Prostate gland (tissue), 2 donors: ENCODE results near the gene CHCT1. TPM values are rescaled to one million over a fixed set of nuclear protein-coding genes. Genes with fewer than 3 reads are reported as not detected.

Experiments used
- DNase-seq: peaks from one replicate; pipeline ENCODE4 v3.0.0-alpha.2; 2019; ENCODE audit warnings: low spot score
- H3K27ac ChIP-seq, 2 donors: fragments of 200-600 bp; sonication (generic); 2 replicates each; pipeline ENCODE4 v1.5.1; 2017 to 2019
- H3K27me3 ChIP-seq: fragments of 200-600 bp; sonication (generic); replicated peaks from 2 replicates; pipeline ENCODE4 v1.5.1; 2019; ENCODE audit not compliant: insufficient read depth
- H3K36me3 ChIP-seq, 2 donors: fragments of 200-600 bp; sonication (generic); 1 replicate in 1 of 2; 2 replicates in 1 of 2; pipeline versions ENCODE4 v1.5.1 to v1.8.1; 2017 to 2019
- H3K4me1 ChIP-seq: fragments of 200-600 bp; sonication (generic); replicated peaks from 2 replicates; pipeline ENCODE4 v1.5.1; 2019
- H3K4me3 ChIP-seq, 2 donors: fragments of 200-600 bp; sonication (generic); 2 replicates each; pipeline ENCODE4 v1.5.1; 2017 to 2019
- H3K9me3 ChIP-seq: fragments of 200-600 bp; sonication (generic); 2 replicates; pipeline ENCODE4 v1.5.1; 2017
- POLR2A ChIP-seq: fragments of 450-650 bp; IDR thresholded peaks from one replicate; pipeline ENCODE4 v1.6.1; 2016; ENCODE audit warnings: antibody characterized with exemption, mild to moderate bottlenecking
- POLR2AphosphoS5 ChIP-seq: sonication (generic); formaldehyde crosslinking; IDR thresholded peaks from one replicate; pipeline ENCODE4 v1.6.1; 2017; ENCODE audit warnings: antibody characterized with exemption
- WGBS: methylation state at CpG from one replicate; pipeline ENCODE4 v1.1.5; 2018; 5-methylcytosine and 5-hydroxymethylcytosine counted together
- intact Hi-C: fragments of 100-400 bp; cut with DNase I; formaldehyde crosslinking; loops from one replicate; pipeline ENCODE4 v1.14.2; 2022
- total RNA-seq, 2 donors: library from RNA; depleted of rRNA; stranded (reverse); fragments of >200 nt; gene quantifications; one replicate each; pipeline ENCODE4 v1.1.0, GENCODE V29; 2016
- TF ChIP-seq, protein P1 (sequence below), 4 experiments: fragments of 200-600 bp in 2 of 4; fragments of 450-650 bp in 2 of 4; sonication (generic) in 2 of 4; IDR thresholded peaks; 1 replicate in 3 of 4; 2 replicates in 1 of 4; pipeline ENCODE4 v1.5.1; 2016 to 2019; ENCODE audit warnings: antibody characterized with exemption in 4 of 4, mild to moderate bottlenecking in 2 of 4, moderate library complexity in 2 of 4

Gene CHCT1
- total RNA-seq, 2 donors from 2014 or later = 5.9 TPM; not detected in 1

DNA sequence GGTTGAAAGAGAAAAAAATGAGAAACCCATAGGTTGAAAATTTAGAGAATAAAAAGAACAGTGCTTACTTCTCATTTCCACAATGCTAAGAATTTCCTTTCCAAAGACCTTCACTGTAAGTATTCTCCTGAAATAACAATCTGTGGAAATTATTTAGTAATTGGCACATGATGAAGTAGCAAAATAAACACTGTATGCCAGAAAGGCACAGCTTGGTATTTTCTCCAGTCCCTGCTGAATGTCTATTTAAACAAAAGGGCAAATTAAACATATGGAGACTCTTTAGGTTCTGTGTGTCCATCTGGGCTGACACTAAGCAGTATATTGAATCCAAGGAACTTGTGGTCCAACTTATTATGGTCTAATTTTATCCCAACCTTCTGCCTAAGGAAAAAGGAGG is 46.1 kb downstream of the CHCT1 start:
- Histone ChIP-seq H3K4me3 (no peak overlapping the region), H3K9me3 (no peaks in the 10 kb centered on the region), H3K36me3 (peaks cover 0 to 4% of the 10 kb centered on the region in 2 donors), H3K4me1 (no peaks in the 10 kb centered on the region), H3K27ac (peak overlapping the region in 1 of 2 donors; percentile 33), H3K27me3 (no peaks in the 10 kb centered on the region)
- no peak for DNase-seq
- TF ChIP-seq, protein P1, sequence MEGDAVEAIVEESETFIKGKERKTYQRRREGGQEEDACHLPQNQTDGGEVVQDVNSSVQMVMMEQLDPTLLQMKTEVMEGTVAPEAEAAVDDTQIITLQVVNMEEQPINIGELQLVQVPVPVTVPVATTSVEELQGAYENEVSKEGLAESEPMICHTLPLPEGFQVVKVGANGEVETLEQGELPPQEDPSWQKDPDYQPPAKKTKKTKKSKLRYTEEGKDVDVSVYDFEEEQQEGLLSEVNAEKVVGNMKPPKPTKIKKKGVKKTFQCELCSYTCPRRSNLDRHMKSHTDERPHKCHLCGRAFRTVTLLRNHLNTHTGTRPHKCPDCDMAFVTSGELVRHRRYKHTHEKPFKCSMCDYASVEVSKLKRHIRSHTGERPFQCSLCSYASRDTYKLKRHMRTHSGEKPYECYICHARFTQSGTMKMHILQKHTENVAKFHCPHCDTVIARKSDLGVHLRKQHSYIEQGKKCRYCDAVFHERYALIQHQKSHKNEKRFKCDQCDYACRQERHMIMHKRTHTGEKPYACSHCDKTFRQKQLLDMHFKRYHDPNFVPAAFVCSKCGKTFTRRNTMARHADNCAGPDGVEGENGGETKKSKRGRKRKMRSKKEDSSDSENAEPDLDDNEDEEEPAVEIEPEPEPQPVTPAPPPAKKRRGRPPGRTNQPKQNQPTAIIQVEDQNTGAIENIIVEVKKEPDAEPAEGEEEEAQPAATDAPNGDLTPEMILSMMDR (IDR thresholded peaks at IDR 0.05) = no peak
- TF ChIP-seq POLR2AphosphoS5 (no peak), POLR2A (no peak)
- intact Hi-C loops = no loop called here

- no peaks in the 10 kb centered on the region for H3K4me1 ChIP-seq
- TF ChIP-seq POLR2AphosphoS5 = no peak
- TF ChIP-seq, protein P1 (IDR thresholded peaks at IDR 0.05) = no peak
- no peak for TF ChIP-seq POLR2A
- no peaks in the 10 kb centered on the region for H3K27me3 ChIP-seq
- no peak overlapping the region for H3K4me3 ChIP-seq
- H3K36me3 ChIP-seq = no peaks in the 10 kb centered on the region
- no peak for DNase-seq
- intact Hi-C loops = no loop called here
- no peak overlapping the region for H3K27ac ChIP-seq
- 98% methylated on average over 4 of the region's 4 CpGs for WGBS
- H3K9me3 ChIP-seq = no peaks in the 10 kb centered on the region
Observed at GRCh38 chr17:60471451-60471850, 49.2 kb downstream of the CHCT1 start.

- intact Hi-C loops = no loop called here
- Histone ChIP-seq H3K9me3 (no peaks in the 10 kb centered on the region), H3K27ac (no peak overlapping the region), H3K4me1 (no peaks in the 10 kb centered on the region), H3K36me3 (no peaks in the 10 kb centered on the region), H3K4me3 (no peak overlapping the region), H3K27me3 (no peaks in the 10 kb centered on the region)
- no peak for TF ChIP-seq POLR2A
- TF ChIP-seq, protein P1 (IDR thresholded peaks at IDR 0.05) = no peak
- DNase-seq = no peak
- WGBS = 92% methylated on average over 1 of the region's 1 CpG
Observed at GRCh38 chr17:60472449-60472848, 50.2 kb downstream of the CHCT1 start.

DNA sequence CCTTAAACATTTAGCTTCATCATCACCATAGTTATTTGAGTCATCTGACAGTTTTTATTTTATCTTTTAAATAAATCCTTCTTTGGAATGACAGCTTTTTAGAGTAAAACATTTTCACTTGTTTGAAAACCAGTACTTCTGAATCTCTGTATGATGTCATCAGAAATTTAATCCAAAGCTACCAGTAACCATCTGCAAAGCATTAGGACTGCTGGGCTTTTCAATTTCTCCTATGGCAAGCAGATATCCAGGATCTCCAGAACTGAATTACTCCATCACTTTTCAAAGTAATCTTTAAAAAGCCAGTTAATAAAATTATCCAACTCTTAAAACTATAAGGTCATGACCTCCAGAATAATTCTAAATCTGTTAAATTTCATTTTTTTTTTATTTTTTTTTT is 51.5 kb downstream of the CHCT1 start:
- no peak overlapping the region for H3K27ac ChIP-seq
- DNase-seq = no peak
- no peaks in the 10 kb centered on the region for H3K27me3 ChIP-seq
- no peak overlapping the region for H3K4me3 ChIP-seq
- no peak for TF ChIP-seq POLR2A
- TF ChIP-seq, protein P1 (IDR thresholded peaks at IDR 0.05) = no peak
- H3K4me1 ChIP-seq = no peaks in the 10 kb centered on the region
- H3K9me3 ChIP-seq = no peaks in the 10 kb centered on the region
- intact Hi-C loops = no loop called here
- no peaks in the 10 kb centered on the region for H3K36me3 ChIP-seq

Other genes starting within 250 kb of the CHCT1 start
- 10 to 100 TPM; 21.8 to 59.3 TPM for gene USP32, start 30.4 kb upstream of the CHCT1 start, total RNA-seq
- gene APPBP2, start 103.8 kb downstream of the CHCT1 start, total RNA-seq = 10 to 100 TPM; 35.7 to 50.0 TPM
- gene PPM1D, start 177.7 kb downstream of the CHCT1 start, total RNA-seq = 10 to 100 TPM; 10.4 to 18.9 TPM